H1 (cell line): Measurements from ENCODE around the gene SNCAIP. TPM values are rescaled to one million over a fixed set of nuclear protein-coding genes. Genes with fewer than 3 reads are reported as not detected.

Experiments used
- CTCF ChIA-PET: fragments of 300-600 bp; sonication (Branson Sonifier 250); formaldehyde crosslinking; loops from one replicate; lab custom pipeline; 2021; ENCODE audit not compliant: partially characterized antibody; lab: Charles Lee
- POLR2A ChIA-PET: fragments of 300-600 bp; sonication (Branson Sonifier 250); formaldehyde crosslinking; loops from one replicate; lab custom pipeline; 2021; ENCODE audit warnings: inconsistent platforms; ENCODE audit not compliant: partially characterized antibody; lab: Charles Lee
- DNase-seq, 2 experiments: peaks; one replicate each; pipeline versions ENCODE4 v3.0.0 to v3.0.0-alpha.2; 2010 to 2022; ENCODE audit warnings: low spot score in 2 of 2, low read depth in 1 of 2, mixed read lengths in 1 of 2
- FAIRE-seq: peaks from 2 replicates; lab custom pipeline; 2011; peaks lifted over from hg19 to GRCh38; lab: Jason Lieb, UNC
- H2AFZ ChIP-seq: 2 replicates; pipeline ENCODE4 v1.8.1; 2012; ENCODE audit warnings: low read length, inconsistent platforms
- H2AK5ac ChIP-seq: 2 replicates; pipeline ENCODE4 v1.6.1; 2013; ENCODE audit warnings: low read depth, low read length
- H2BK120ac ChIP-seq: replicated peaks from 2 replicates; pipeline ENCODE3; 2013; ENCODE audit warnings: low read depth, low read length, inconsistent platforms
- H2BK12ac ChIP-seq: 2 replicates; pipeline ENCODE4 v1.6.1; 2013; ENCODE audit warnings: low read depth, low read length
- H2BK15ac ChIP-seq: 2 replicates; pipeline ENCODE4 v1.6.1; 2013; ENCODE audit warnings: low read length
- H2BK20ac ChIP-seq: 2 replicates; pipeline ENCODE4 v1.6.1; 2013; ENCODE audit warnings: low read length
- H2BK5ac ChIP-seq: 2 replicates; pipeline ENCODE4 v1.6.1; 2013; ENCODE audit warnings: low read depth, low read length
- H3K14ac ChIP-seq: 2 replicates; pipeline ENCODE4 v1.6.1; 2013; ENCODE audit warnings: inconsistent platforms; ENCODE audit not compliant: insufficient read length
- H3K18ac ChIP-seq: 2 replicates; pipeline ENCODE4 v1.6.1; 2013; ENCODE audit warnings: low read length; ENCODE audit errors: extremely low read depth
- H3K23ac ChIP-seq: 2 replicates; pipeline ENCODE4 v1.6.1; 2013; ENCODE audit warnings: inconsistent platforms; ENCODE audit not compliant: insufficient read length
- H3K23me2 ChIP-seq: 2 replicates; pipeline ENCODE4 v1.6.1; 2013; ENCODE audit warnings: low read depth, low read length
- H3K27ac ChIP-seq: 2 replicates; pipeline ENCODE4 v1.6.1; 2011; ENCODE audit warnings: low read depth, low read length, inconsistent platforms
- H3K27me3 ChIP-seq, 4 experiments: replicated peaks in 1 of 4; 1 replicate in 1 of 4; 2 replicates in 3 of 4; pipeline versions ENCODE4 v1.6.1 to v1.8.1; 2011 to 2013; ENCODE audit warnings: low read length in 3 of 4, mild to moderate bottlenecking in 3 of 4, inconsistent platforms in 2 of 4, mixed read lengths in 2 of 4, moderate library complexity in 1 of 4; ENCODE audit not compliant: control insufficient read depth in 3 of 4, insufficient read depth in 3 of 4; ENCODE audit errors: extremely low read depth in 1 of 4
- H3K36me3 ChIP-seq, 4 experiments: 2 replicates each; pipeline versions ENCODE4 v1.6.1 to v1.8.1; 2011 to 2013; ENCODE audit warnings: mild to moderate bottlenecking in 4 of 4, low read length in 3 of 4, moderate library complexity in 2 of 4, control low read depth in 1 of 4, inconsistent platforms in 1 of 4; ENCODE audit not compliant: insufficient read depth in 4 of 4, control insufficient read depth in 2 of 4
- H3K4ac ChIP-seq: replicated peaks from 2 replicates; pipeline ENCODE3; 2013; ENCODE audit warnings: low read length, low read depth, mixed read lengths, inconsistent platforms; ENCODE audit not compliant: insufficient read length
- H3K4me1 ChIP-seq, 4 experiments: replicated peaks in 1 of 4; 1 replicate in 1 of 4; 2 replicates in 3 of 4; pipeline versions ENCODE4 v1.6.1 to v1.8.1; 2011 to 2013; ENCODE audit warnings: low read length in 3 of 4, inconsistent platforms in 2 of 4, mixed read lengths in 1 of 4; ENCODE audit not compliant: insufficient read depth in 4 of 4, control insufficient read depth in 3 of 4
- H3K4me2 ChIP-seq, 2 experiments: 2 replicates each; pipeline versions ENCODE4 v1.6.1 to v1.8.1; 2011 to 2013; ENCODE audit warnings: low read depth in 2 of 2, low read length in 2 of 2, control low read depth in 1 of 2, inconsistent platforms in 1 of 2, mild to moderate bottlenecking in 1 of 2; ENCODE audit not compliant: insufficient read depth in 1 of 2
- H3K4me3 ChIP-seq, 4 experiments: fragments of 200-600, 300-600 bp in 1 of 4; sonication (generic), shearing (Covaris generic), sonication (Bioruptor Twin) in 1 of 4; 2 replicates each; pipeline versions ENCODE4 v1.5.1 to v1.8.1; 2011 to 2016; ENCODE audit warnings: low read length in 4 of 4, low read depth in 3 of 4, control low read depth in 2 of 4, inconsistent platforms in 2 of 4, mild to moderate bottlenecking in 2 of 4, mixed read lengths in 1 of 4, moderate library complexity in 1 of 4; ENCODE audit not compliant: insufficient read depth in 2 of 4; ENCODE audit errors: extremely low read depth in 1 of 4
- H3K56ac ChIP-seq: replicated peaks from 2 replicates; pipeline ENCODE3; 2013; ENCODE audit warnings: low read depth, mild to moderate bottlenecking, mixed read lengths, low read length, inconsistent platforms; ENCODE audit not compliant: insufficient read length
- H3K79me1 ChIP-seq: 2 replicates; pipeline ENCODE4 v1.6.1; 2013; ENCODE audit warnings: low read depth, low read length, control low read depth
- H3K79me2 ChIP-seq, 2 experiments: 2 replicates each; pipeline versions ENCODE4 v1.6.1 to v1.8.1; 2012 to 2013; ENCODE audit warnings: low read length in 2 of 2, mild to moderate bottlenecking in 2 of 2, inconsistent platforms in 1 of 2; ENCODE audit not compliant: insufficient read depth in 2 of 2, control insufficient read depth in 1 of 2
- H3K9ac ChIP-seq, 4 experiments: replicated peaks in 1 of 4; 1 replicate in 1 of 4; 2 replicates in 3 of 4; pipeline versions ENCODE4 v1.6.1 to v1.8.1; 2011 to 2013; ENCODE audit warnings: low read depth in 3 of 4, low read length in 3 of 4, control low read depth in 2 of 4, mild to moderate bottlenecking in 2 of 4, moderate library complexity in 2 of 4, inconsistent platforms in 1 of 4; ENCODE audit errors: extremely low read depth in 1 of 4
- H3K9me3 ChIP-seq, 2 experiments: 2 replicates each; pipeline versions ENCODE4 v1.6.1 to v1.8.1; 2012 to 2013; ENCODE audit warnings: mild to moderate bottlenecking in 2 of 2, moderate library complexity in 2 of 2, control low read depth in 1 of 2, inconsistent platforms in 1 of 2, low read depth in 1 of 2, low read length in 1 of 2, mixed read lengths in 1 of 2; ENCODE audit not compliant: insufficient read depth in 2 of 2
- H4K20me1 ChIP-seq, 2 experiments: replicated peaks in 1 of 2; 2 replicates each; pipeline versions ENCODE3 to v1.8.1; 2011 to 2013; ENCODE audit warnings: inconsistent platforms in 2 of 2, low read length in 2 of 2, mild to moderate bottlenecking in 1 of 2; ENCODE audit not compliant: insufficient read depth in 2 of 2, control insufficient read depth in 1 of 2
- H4K5ac ChIP-seq: 2 replicates; pipeline ENCODE4 v1.6.1; 2013; ENCODE audit warnings: low read length, low read depth, mixed read lengths, inconsistent platforms; ENCODE audit not compliant: insufficient read length
- H4K8ac ChIP-seq: 2 replicates; pipeline ENCODE4 v1.8.0; 2013; ENCODE audit warnings: mild to moderate bottlenecking, moderate library complexity, low read length, inconsistent platforms; ENCODE audit not compliant: insufficient read depth; ENCODE audit errors: extremely low read depth
- H4K91ac ChIP-seq: replicated peaks from 2 replicates; pipeline ENCODE3; 2013; ENCODE audit warnings: low read length, mixed read lengths, inconsistent platforms; ENCODE audit not compliant: insufficient read length
- ATF2 ChIP-seq: IDR thresholded peaks from 2 replicates; pipeline ENCODE4 v1.6.1; 2012; ENCODE audit warnings: low read length, inconsistent platforms
- GABPA ChIP-seq: IDR thresholded peaks from 2 replicates; pipeline ENCODE4 v1.6.1; 2011; ENCODE audit warnings: mild to moderate bottlenecking, low read length, moderate library complexity, borderline replicate concordance; ENCODE audit not compliant: insufficient read depth
- JUND ChIP-seq: IDR thresholded peaks from 2 replicates; pipeline ENCODE4 v1.6.1; 2011; ENCODE audit warnings: mild to moderate bottlenecking, improper control_type of control experiment, low read length
- TCF12 ChIP-seq: IDR thresholded peaks from 2 replicates; pipeline ENCODE4 v1.6.1; 2011; ENCODE audit warnings: low read depth, mild to moderate bottlenecking, low read length
- WGBS, 2 experiments: shearing (Covaris generic) in 1 of 2; methylation state at CpG; one replicate each; pipeline versions ENCODE4 v1.1.6 to v1.1.7; 2013 to 2015; ENCODE audit warnings: low lambda C conversion rate in 2 of 2, mixed read lengths in 2 of 2, inconsistent platforms in 1 of 2, low coverage in 1 of 2, missing lambda C conversion rate in 1 of 2; ENCODE audit not compliant: insufficient replicate concordance in 2 of 2, insufficient coverage in 1 of 2, insufficient read length in 1 of 2; ENCODE audit errors: extremely low coverage in 1 of 2, missing lambda C conversion rate in 1 of 2; 5-methylcytosine and 5-hydroxymethylcytosine counted together
- polyA plus RNA-seq, 7 experiments: library from polyadenylated mRNA; depleted of rRNA in 3 of 7; stranded (reverse) in 5 of 7; unstranded in 2 of 7; fragments of >200 nt in 5 of 7; fragments of 200-250 nt in 2 of 7; gene quantifications; 1 replicate in 5 of 7; 2 replicates in 1 of 7; 4 replicates in 1 of 7; pipeline versions ENCODE4 v1.2.1 to v1.2.3, GENCODE V29; 2011 to 2013; ENCODE audit warnings: missing spikeins in 2 of 7, mixed read lengths in 2 of 7
- total RNA-seq: library from RNA; stranded (reverse); fragmentation: NEBNext Ultra II Directional; extraction: Animal tissue kit (Norgen Biotek cat#: 25700); gene quantifications from 2 replicates; pipeline ENCODE4 v1.2.1, GENCODE V29; 2021

Gene SNCAIP
- total and polyA plus RNA-seq, 2 of the 8 experiments (the other 6 are each of a cell fraction or from before 2014, with no cell fraction given), result 3.9 to 9.0 TPM

- H2BK15ac ChIP-seq, result no peak overlapping the region
- H3K23me2 ChIP-seq, result no peaks in the 10 kb centered on the region
- FAIRE-seq (no peak), DNase-seq (no peak)
- no peak overlapping the region for H3K27ac ChIP-seq
- H3K9ac ChIP-seq, result no peak overlapping the region
- ChIA-PET CTCF (interaction anchor here (0.8 to 3.5 kb wide), 9 partner anchors 8 to 302 kb away, joined by 3 to 21 read pairs (median 4); no protein-coding TSS in a partner anchor), POLR2A (interaction anchor here (0.9 kb wide), 1 partner anchor 98 kb away, joined by 3 read pairs; no protein-coding TSS in a partner anchor)
- 81% methylated on average over 4 of the region's 4 CpGs; no CpG with 5 or more reads in 1 of the 2 experiments for WGBS, 2 experiments
- H4K20me1 ChIP-seq, result no peaks in the 10 kb centered on the region
- no peak overlapping the region for H2BK120ac ChIP-seq
- H4K91ac ChIP-seq, result no peak overlapping the region
- no peak overlapping the region for H2BK12ac ChIP-seq
- no peak overlapping the region for H3K4ac ChIP-seq
- peaks cover 0 to 6% (median 2%) of the 10 kb centered on the region in 4 experiments; a peak in 2 of 7 replicates for H3K4me1 ChIP-seq
- no peaks in the 10 kb centered on the region for H3K79me1 ChIP-seq
- no peak overlapping the region for H2AK5ac ChIP-seq
- H4K5ac ChIP-seq, result no peak overlapping the region
- H3K9me3 ChIP-seq, result no peaks in the 10 kb centered on the region
- H3K36me3 ChIP-seq, result no peaks in the 10 kb centered on the region
- no peak overlapping the region for H3K4me3 ChIP-seq
- no peaks in the 10 kb centered on the region for H3K79me2 ChIP-seq
- no peak overlapping the region for H3K23ac ChIP-seq
- peak overlapping the region; percentile 47; the same call in 1 of the 2 replicates for H2BK5ac ChIP-seq
- H3K18ac ChIP-seq, result no peak overlapping the region
- H3K56ac ChIP-seq, result no peak overlapping the region
- H4K8ac ChIP-seq, result no peak overlapping the region
- no peak overlapping the region for H3K14ac ChIP-seq
- H2AFZ ChIP-seq, result no peak overlapping the region
- H3K4me2 ChIP-seq, result no peak overlapping the region
- no peaks in the 10 kb centered on the region for H3K27me3 ChIP-seq
- H2BK20ac ChIP-seq, result no peak overlapping the region
- TF ChIP-seq JUND (no peak), TCF12 (no peak), ATF2 (no peak), GABPA (no peak)
Observed at GRCh38 chr5:122401976-122402725, 90.1 kb downstream of the SNCAIP start.
